ENCODE data around the gene GGNBP2. TPM values are rescaled to one million over a fixed set of nuclear protein-coding genes. Genes with fewer than 3 reads are reported as not detected.
"Not testable (repeated sequence)": the region's sequence is repeated elsewhere in the genome, so short reads cannot be mapped to it uniquely, and the experiment has no call there.

The GGNBP2 gene
- total RNA-seq: 103 and 108 TPM in 2 replicates

DNA sequence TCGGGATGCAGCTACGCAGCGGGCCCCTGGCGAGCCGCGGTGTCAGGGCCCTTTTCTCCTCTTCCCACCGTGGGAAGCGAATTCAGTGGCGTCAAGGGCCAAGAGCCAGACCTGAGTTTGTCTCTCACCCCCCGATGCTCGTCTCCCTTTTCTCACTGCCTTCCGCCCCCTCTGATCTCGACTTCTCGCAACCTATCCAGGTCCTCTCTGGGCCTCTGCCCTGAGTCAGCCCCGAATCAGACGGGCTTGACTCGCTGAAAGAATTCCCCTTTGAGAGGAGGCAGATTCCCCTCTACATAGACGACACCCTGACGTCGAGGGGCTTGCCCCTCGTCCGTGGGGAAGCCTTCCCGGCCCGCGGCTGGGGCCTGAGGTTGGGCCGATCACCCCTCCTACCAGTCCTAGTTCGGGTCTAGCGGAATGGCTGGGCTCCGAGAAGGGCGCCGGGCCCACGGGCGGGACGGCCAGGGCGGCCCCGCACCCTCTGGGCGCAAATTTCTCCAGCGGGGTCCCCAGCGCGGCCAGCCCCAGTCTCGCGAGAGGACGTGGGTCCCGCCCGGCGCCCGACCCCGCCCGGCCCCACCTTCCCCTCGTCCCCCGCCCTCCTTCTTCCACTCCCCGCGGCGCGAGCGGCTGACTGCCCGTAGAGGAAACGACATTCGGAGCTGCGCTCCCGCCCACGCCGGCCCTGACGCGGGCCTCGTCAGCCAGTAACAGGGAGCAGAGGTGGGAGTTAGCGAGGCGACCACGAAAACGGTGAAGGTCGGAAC lies at the start of gene GGNBP2:
GGNBP2 (plus strand) TSS at position 613 of the 770 bp plus-strand sequence. CDS start 806 bp downstream, outside the sequence.
- intact Hi-C loops (cut with micrococcal nuclease): loop anchor here (1.0 to 5.0 kb wide), 10 partner anchors 9 to 1302 kb away; partner anchors contain the start of genes AATF, AP2B1, DHRS11 and MRM1

DNA sequence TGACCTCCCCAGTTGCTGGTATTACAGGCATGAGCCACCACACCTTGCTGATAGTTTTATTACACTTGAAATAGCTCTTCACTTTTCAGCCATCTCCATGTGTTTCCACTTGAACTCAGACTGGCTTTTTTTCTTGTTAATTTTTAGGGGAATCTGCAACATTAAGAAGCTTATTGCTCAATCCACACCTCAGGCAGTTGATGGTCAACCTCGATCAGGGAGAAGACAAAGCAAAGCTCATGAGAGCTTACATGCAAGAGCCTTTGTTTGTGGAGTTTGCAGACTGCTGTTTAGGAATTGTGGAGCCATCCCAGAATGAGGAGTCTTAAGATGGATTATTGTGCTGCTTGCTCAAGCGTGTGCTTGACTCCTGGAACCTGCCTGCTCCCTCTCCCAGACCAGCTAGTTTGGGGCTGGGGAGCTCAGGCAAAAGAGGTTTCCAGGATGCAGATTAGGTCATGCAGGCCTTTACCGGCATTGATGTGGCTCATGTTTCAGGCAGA lies 49.6 kb upstream of the GGNBP2 start:
- intact Hi-C loops (cut with micrococcal nuclease): no loop called here

- intact Hi-C loops (cut with micrococcal nuclease): no loop called here
These were observed 48.5 kb upstream of the GGNBP2 start for GRCh38 chr17:36496018-36496789.

GRCh38 chr17:36498155-36498554 lies 46.6 kb upstream of the GGNBP2 start:
- intact Hi-C loops (cut with micrococcal nuclease): no loop called here

- intact Hi-C loops (cut with micrococcal nuclease): no loop called here
These were observed 46.0 kb upstream of the GGNBP2 start for GRCh38 chr17:36498560-36499300.

DNA sequence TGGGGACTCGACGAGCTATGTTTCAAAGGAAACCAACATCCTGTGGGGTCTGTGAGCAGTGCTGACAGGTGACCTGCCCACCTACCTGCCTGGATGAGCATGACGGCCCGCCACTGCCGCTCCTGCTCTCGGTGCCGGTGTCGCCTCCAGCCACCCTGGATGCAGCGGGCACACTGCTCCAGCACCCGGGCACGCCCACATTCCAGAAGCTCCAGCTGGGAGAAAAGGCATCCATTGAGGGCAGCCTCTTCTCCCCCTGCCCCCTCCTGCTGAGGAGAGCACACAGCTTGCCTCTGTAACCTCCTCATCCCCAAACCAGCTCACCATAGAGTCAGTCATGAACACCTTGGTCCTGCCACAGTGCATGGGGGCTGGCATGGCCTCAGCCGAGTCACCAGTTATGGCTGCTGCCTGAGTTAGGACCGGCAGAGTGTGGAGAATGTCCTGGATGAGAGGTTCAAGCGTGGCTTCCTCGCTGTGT lies 43.9 kb upstream of the GGNBP2 start:
- intact Hi-C loops (cut with micrococcal nuclease): no loop called here

- intact Hi-C loops (cut with micrococcal nuclease): no loop called here
These were observed 43.4 kb upstream of the GGNBP2 start for GRCh38 chr17:36501351-36501750.

DNA sequence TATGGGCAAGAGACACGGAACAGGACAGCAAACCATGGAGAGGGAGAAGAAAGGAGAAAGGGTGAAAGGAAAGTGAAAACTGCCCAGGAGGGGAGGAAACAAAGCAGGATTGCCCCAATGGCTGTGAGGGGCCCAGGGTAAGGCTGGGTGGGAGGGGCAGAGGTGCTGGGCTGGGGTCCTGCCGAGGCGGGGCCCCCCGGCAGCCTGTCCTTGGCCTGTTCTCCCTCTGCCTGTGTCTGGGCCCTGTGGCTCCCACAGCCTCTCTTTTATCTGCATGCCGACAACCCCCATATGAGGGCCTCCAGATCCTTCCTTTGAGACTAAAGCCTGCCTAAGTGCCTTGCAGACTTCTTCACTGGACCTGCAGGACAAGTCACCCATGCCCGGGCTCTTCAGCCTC lies 42.8 kb upstream of the GGNBP2 start:
- intact Hi-C loops (cut with micrococcal nuclease): no loop called here

GRCh38 chr17:36503456-36504155 lies 41.1 kb upstream of the GGNBP2 start:
- intact Hi-C loops (cut with micrococcal nuclease): no loop called here

DNA sequence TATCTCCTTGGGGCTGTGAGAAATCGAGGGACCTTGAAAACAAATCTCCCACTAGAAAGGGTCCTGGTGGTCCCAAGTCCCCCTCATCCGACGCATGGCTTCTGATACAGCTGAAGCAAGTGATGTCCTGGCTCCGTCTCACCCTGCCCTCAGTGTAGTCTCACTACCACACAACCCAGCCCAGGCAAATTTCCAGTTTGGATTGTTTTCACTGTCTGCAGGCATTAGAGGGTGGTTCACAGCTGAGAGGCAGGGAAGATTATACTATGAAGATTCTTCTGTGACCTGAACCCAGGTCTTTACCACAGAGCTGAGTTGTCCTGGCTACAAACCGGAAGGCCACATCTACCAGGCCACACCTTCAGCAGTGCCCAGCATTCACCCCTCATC lies 40.6 kb upstream of the GGNBP2 start:
- intact Hi-C loops (cut with micrococcal nuclease): no loop called here

DNA sequence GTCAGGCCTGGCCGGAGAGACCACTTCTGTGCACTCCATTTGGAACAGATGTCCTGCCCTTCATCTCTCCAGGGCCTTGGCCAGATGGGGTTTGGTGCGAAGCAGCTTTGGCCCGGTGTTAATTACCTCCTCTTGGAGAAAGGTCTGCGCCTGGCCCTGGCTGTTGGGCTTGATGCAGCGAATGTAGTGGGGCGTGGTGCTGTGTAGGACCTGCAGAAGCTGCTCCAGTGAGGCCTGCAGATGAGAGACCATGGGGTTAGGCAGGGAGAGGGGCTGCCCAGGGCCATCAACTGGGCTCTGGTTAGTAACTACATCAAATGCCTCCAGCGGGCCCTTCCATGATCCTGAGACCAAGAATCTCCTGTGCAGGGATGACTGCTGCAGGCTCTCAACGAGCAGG lies 39.5 kb upstream of the GGNBP2 start:
- intact Hi-C loops (cut with micrococcal nuclease): no loop called here

DNA sequence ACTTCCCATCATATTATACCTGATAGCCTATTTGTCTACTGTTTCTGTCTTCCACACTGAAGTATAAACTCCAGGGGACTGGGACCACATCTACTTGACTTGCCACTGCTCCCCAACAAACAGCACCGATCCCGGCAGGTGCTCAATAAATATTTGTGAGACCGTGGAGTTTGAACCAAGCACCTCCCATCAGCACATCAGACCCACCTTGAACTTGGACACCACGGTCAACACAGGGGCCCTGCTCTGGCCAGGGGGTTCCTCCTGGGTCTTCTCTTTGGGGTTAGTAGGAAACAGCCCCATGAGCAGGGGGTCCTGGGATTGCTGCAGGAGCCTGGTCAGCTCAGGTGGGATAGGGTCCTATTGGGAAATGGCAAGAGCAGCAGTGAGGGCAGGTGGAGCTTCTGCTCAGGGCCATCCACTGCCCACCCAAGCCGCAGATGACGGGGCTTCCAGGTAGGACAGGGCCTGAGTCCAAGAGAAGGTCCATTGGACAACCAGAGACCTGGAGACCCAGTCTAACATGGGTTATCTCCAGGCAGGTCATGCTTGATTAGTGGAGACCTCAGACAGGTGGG lies 38.4 kb upstream of the GGNBP2 start:
- intact Hi-C loops (cut with micrococcal nuclease): no loop called here

DNA sequence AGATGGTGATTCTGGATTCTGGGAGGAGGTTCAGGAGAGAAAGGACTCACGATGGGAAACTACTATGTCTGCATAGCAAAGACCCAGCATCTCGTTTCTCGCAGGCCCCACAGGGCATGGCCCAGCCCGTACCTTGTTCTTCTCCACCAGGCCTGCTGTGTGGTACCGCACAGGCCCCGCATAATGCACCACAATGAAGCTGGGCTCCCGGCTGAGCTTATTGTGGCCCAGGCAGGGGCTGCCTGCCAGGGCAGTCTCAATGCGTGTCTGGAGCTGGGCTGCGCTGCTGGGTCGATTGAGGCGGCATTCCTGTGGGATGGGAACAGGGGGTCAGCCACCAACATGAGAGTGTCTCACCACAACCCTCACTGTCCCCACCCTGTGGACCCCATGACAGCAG lies 37.9 kb upstream of the GGNBP2 start:
- intact Hi-C loops (cut with micrococcal nuclease): no loop called here

DNA sequence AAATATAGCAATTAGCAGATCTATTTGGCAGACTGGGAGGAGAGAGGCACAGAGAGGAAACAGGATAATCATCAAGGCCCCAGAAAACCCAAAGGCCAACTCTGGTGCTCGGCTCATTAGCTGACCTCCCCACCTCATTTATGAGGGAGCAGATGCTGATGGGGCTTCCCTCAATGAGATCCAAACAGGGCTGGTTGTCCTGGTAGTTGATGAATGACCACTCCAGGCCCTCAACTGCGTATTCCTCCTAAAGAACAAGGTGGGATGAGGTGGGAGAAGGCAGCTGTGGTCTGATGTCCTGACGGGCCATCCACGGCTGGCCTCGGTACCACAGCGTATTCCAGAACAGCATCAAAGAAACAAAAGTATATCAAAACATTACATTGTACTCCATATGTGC lies 37.5 kb upstream of the GGNBP2 start:
- intact Hi-C loops (cut with micrococcal nuclease): no loop called here

GRCh38 chr17:36508439-36508838 lies 36.3 kb upstream of the GGNBP2 start:
- intact Hi-C loops (cut with micrococcal nuclease): not testable (repeated sequence)

DNA sequence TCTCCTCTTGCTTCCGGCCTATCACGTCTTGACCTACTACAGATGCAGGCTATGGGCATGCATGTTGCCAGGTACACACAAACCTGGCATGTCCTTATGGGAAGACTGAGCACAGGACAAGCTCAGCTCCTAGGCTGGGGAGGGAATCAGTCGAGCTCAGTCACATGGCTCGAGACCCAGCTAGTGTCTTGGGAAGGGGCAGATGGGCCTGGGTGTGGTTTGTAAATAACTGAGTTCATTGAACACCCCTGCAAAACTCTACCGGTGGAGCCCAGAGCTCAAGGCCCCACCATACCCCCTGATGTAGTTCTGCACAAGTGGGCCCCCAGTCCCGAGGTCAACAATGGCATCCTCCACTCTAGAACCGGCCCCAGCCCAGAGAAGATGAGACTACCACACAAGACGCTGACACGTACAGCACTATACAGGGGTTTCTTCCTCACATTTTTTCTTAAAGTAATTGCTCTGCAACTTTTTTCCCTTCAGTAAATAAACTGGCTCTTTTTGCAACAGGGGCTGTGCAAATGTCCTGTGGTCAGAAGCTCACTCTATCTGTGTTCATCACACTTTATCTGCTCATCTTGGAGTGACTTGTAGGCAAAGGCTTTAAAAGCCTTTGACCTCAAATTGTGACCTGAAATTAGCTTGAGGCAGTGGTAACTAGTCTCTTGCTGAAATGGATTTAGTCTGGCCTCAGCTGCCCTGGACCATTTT lies 35.3 kb upstream of the GGNBP2 start:
- intact Hi-C loops (cut with micrococcal nuclease): no loop called here

DNA sequence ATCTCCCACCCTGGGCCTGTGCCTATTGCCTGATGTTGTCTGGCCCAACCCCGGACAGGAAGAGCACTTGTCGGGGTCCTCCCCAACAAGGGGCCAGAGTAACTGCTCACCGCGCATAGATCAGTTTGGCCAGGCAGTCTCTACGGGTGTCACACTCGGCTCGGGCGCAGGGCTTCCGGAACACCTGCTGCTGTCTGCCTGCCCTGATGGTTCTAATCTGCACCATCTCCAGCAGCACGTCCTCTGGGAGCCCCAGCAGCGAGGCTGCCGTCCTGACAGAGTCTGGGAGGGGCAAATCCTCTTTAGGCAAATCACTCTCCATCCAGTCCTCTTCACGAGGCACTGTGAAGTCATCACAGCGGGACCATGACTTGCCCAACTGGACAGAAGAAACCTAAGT lies 34.1 kb upstream of the GGNBP2 start:
- intact Hi-C loops (cut with micrococcal nuclease): no loop called here

GRCh38 chr17:36511216-36511615 lies 33.5 kb upstream of the GGNBP2 start:
- intact Hi-C loops (cut with micrococcal nuclease): no loop called here

- intact Hi-C loops (cut with micrococcal nuclease): no loop called here
These were observed 32.1 kb upstream of the GGNBP2 start for GRCh38 chr17:36512641-36513040.

- intact Hi-C loops (cut with micrococcal nuclease): no loop called here
These were observed 29.9 kb upstream of the GGNBP2 start for GRCh38 chr17:36514856-36515255.

Data from T-helper 1 cell treated with Interleukin-12 subunit alpha and Interleukin-12 subunit beta and Interleukin-4 antibody, amounts not matched to agents 30 ng/mL and 1 ng/mL, for 36 hours (primary cell).